ENCODE measurements around the gene GYG2.

DNA sequence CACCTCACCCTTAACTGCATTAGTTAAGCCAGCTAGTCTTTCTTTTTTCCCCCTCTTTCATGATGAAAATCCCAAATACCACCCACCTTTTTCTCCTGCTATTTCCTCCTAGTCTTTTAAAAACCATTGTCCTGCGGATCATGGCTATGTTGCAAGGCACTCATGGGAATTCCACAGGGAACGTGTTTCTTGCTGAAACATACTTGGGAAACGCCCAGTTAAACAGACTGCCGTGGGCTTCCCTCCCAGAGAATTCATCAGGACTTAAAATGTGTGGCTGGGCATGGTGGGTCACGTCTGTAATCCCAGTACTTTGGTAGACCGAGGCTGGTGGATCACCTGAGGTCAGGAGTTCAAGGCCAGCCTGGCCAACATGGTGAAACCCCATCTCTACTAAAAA is 44.7 kb upstream of the GYG2 start:
- TF ChIP-seq CTCF (IDR thresholded peaks at IDR 0.05) (no peak), POLR2A (IDR thresholded peaks at IDR 0.05; ENCODE audit: low read depth) (no peak), EP300 (IDR thresholded peaks at IDR 0.05) (no peak)

Measured in esophagus muscularis mucosa (tissue), 4 donors.